Calu3 (cell line): ENCODE results near the gene BCAS3. TPM values are rescaled to one million over a fixed set of nuclear protein-coding genes. Genes with fewer than 3 reads are reported as not detected.
A peak's percentile ranks its signal among the peaks of the same experiment; 100 is the strongest.

Experiments
- BruUV-seq: library from RNA; stranded (reverse); fragments of 400-500 nt; replicated peaks from 2 replicates; lab custom pipeline; 2021; lab: Mats Ljungman, UMichigan
- CTCF ChIA-PET: fragments of 300-600 bp; sonication (Branson Sonifier 250); formaldehyde crosslinking; loops from one replicate; lab custom pipeline; 2022; ENCODE audit warnings: antibody characterized with exemption; lab: Charles Lee
- DNase-seq: peaks from one replicate; pipeline ENCODE4 v3.0.0; 2022
- H3K27ac Mint-ChIP-seq: one replicate; pipeline ENCODE4 v1.8.0; 2022; ENCODE audit warnings: mixed read lengths; ENCODE audit not compliant: unreplicated experiment
- H3K27me3 Mint-ChIP-seq: one replicate; pipeline ENCODE4 v1.8.0; 2022; ENCODE audit warnings: mixed read lengths; ENCODE audit not compliant: unreplicated experiment
- H3K36me3 Mint-ChIP-seq: one replicate; pipeline ENCODE4 v1.8.0; 2022; ENCODE audit warnings: mild to moderate bottlenecking, moderate library complexity, mixed read lengths; ENCODE audit not compliant: insufficient read depth, unreplicated experiment
- H3K4me1 Mint-ChIP-seq: one replicate; pipeline ENCODE4 v1.8.0; 2022; ENCODE audit warnings: mild to moderate bottlenecking, low read depth, mixed read lengths; ENCODE audit not compliant: unreplicated experiment
- H3K4me3 Mint-ChIP-seq: one replicate; pipeline ENCODE4 v1.8.0; 2022; ENCODE audit warnings: mild to moderate bottlenecking, low read depth, moderate library complexity, mixed read lengths; ENCODE audit not compliant: unreplicated experiment
- H3K9me3 Mint-ChIP-seq: one replicate; pipeline ENCODE4 v1.8.0; 2022; ENCODE audit warnings: low read depth, mixed read lengths; ENCODE audit not compliant: unreplicated experiment
- CTCF ChIP-seq: fragments of 200-600 bp; IDR thresholded peaks from one replicate; pipeline ENCODE4 v1.8.0; 2022; ENCODE audit warnings: antibody characterized with exemption; ENCODE audit not compliant: unreplicated experiment
- intact Hi-C: fragments of 100-400 bp; cut with micrococcal nuclease; formaldehyde crosslinking; loops from one replicate; pipeline ENCODE4 v1.10.0; 2022; ENCODE audit not compliant: unreplicated experiment
- total RNA-seq: library from RNA; stranded (reverse); gene quantifications from 2 replicates; pipeline ENCODE4 v1.2.3, GENCODE V29; 2022

The BCAS3 gene
- total RNA-seq, 1 experiment from 2014 or later = 10.9 TPM

GRCh38 chr17:61416211-61416539 lies 738.5 kb downstream of the BCAS3 start:
- no peak overlapping the region for H3K4me3 Mint-ChIP-seq
- CTCF ChIA-PET = interaction anchor here (1.2 kb wide), 1 partner anchor 159 kb away, joined by 5 read pairs; no protein-coding TSS in a partner anchor

GRCh38 chr17:61416540-61417363 lies 739.1 kb downstream of the BCAS3 start:
- Mint-ChIP-seq H3K9me3 (no peaks in the 10 kb centered on the region), H3K27ac (no peak overlapping the region), H3K4me3 (no peak overlapping the region), H3K4me1 (no peaks in the 10 kb centered on the region), H3K36me3 (peaks cover 5% of the 10 kb centered on the region), H3K27me3 (peaks cover 33% of the 10 kb centered on the region)
- CTCF ChIA-PET = interaction anchor here (1.2 kb wide), 1 partner anchor 158 kb away, joined by 5 read pairs; no protein-coding TSS in a partner anchor
- intact Hi-C loops = no loop called here
- BruUV-seq = no TSS peak
- peak; percentile 74 for DNase-seq
- peak; percentile 88 for TF ChIP-seq CTCF

More at GRCh38 chr17:61416211-61416539, 738.5 kb downstream of the BCAS3 start:
- BruUV-seq = no TSS peak
- TF ChIP-seq CTCF = no peak
- H3K36me3 Mint-ChIP-seq = peaks cover 10% of the 10 kb centered on the region
- no peak overlapping the region for H3K27ac Mint-ChIP-seq
- H3K27me3 Mint-ChIP-seq = peaks cover 28% of the 10 kb centered on the region
- intact Hi-C loops = no loop called here
- no peaks in the 10 kb centered on the region for H3K4me1 Mint-ChIP-seq
- no peak for DNase-seq
- H3K9me3 Mint-ChIP-seq = no peaks in the 10 kb centered on the region

GRCh38 chr17:61418449-61418848 lies 740.8 kb downstream of the BCAS3 start:
- Mint-ChIP-seq H3K36me3 (no peaks in the 10 kb centered on the region), H3K4me3 (no peak overlapping the region), H3K27me3 (peaks cover 44% of the 10 kb centered on the region), H3K9me3 (no peaks in the 10 kb centered on the region), H3K4me1 (no peaks in the 10 kb centered on the region), H3K27ac (no peak overlapping the region)
- no peak for DNase-seq
- BruUV-seq = no TSS peak
- intact Hi-C loops = loop anchor here (2.0 kb wide), 1 partner anchor 132 kb away; no protein-coding TSS in a partner anchor
- CTCF ChIA-PET = interaction anchor here (0.5 kb wide), 1 partner anchor 634 kb away, joined by 6 read pairs; no protein-coding TSS in a partner anchor
- TF ChIP-seq CTCF = no peak

- no peaks in the 10 kb centered on the region for H3K36me3 Mint-ChIP-seq
- no peak for DNase-seq
- TF ChIP-seq CTCF = no peak
- H3K4me3 Mint-ChIP-seq = no peak overlapping the region
- peaks cover 44% of the 10 kb centered on the region for H3K27me3 Mint-ChIP-seq
- intact Hi-C loops = loop anchor here (2.0 kb wide), 1 partner anchor 131 kb away; no protein-coding TSS in a partner anchor
- CTCF ChIA-PET = no interaction called here
- BruUV-seq = no TSS peak
- no peak overlapping the region for H3K27ac Mint-ChIP-seq
- H3K4me1 Mint-ChIP-seq = no peaks in the 10 kb centered on the region
- no peaks in the 10 kb centered on the region for H3K9me3 Mint-ChIP-seq
Measured at GRCh38 chr17:61419496-61420046, 741.9 kb downstream of the BCAS3 start.
